GM23338 (cell line): ENCODE measurements around the gene LIN54. TPM values are rescaled to one million over a fixed set of nuclear protein-coding genes. Genes with fewer than 3 reads are reported as not detected.
A peak's percentile ranks its signal among the peaks of the same experiment; 100 is the strongest.

Source experiments
- ATAC-seq: fragments of 200-7000 bp; cut with Tn5 transposase; 3 replicates; pipeline ENCODE4 v1.9.1; 2020
- DNase-seq: peaks from one replicate; pipeline ENCODE4 v3.0.0-alpha.2; 2015; ENCODE audit warnings: low spot score
- H2AFZ ChIP-seq: fragments of 200-600 bp; sonication (generic); 2 replicates; pipeline ENCODE4 v1.8.0; 2016; ENCODE audit warnings: antibody characterized with exemption, mild to moderate bottlenecking, moderate library complexity
- H3F3A ChIP-seq: fragments of 200-600 bp; sonication (generic); replicated peaks from 2 replicates; pipeline ENCODE4 v1.8.0; 2017; ENCODE audit warnings: antibody characterized with exemption, mixed run types, low read depth
- H3K27ac ChIP-seq: fragments of 200-600 bp; sonication (generic); 2 replicates; pipeline ENCODE4 v1.6.1; 2016; ENCODE audit warnings: low read depth
- H3K27me3 ChIP-seq: fragments of 200-600 bp; sonication (generic); 2 replicates; pipeline ENCODE4 v1.8.0; 2016; ENCODE audit warnings: mild to moderate bottlenecking, mixed run types, moderate library complexity; ENCODE audit not compliant: insufficient read depth
- H3K36me3 ChIP-seq: fragments of 200-600 bp; sonication (generic); 2 replicates; pipeline ENCODE4 v1.8.0; 2016; ENCODE audit warnings: mild to moderate bottlenecking; ENCODE audit not compliant: insufficient read depth
- H3K4me1 ChIP-seq: fragments of 200-600 bp; sonication (generic); 2 replicates; pipeline ENCODE4 v1.8.0; 2016; ENCODE audit warnings: mild to moderate bottlenecking, moderate library complexity; ENCODE audit not compliant: insufficient read depth
- H3K4me2 ChIP-seq: fragments of 200-600 bp; sonication (generic); 2 replicates; pipeline ENCODE4 v1.7.1; 2017; ENCODE audit warnings: mixed run types
- H3K4me3 ChIP-seq: fragments of 200-600 bp; sonication (generic); 2 replicates; pipeline ENCODE4 v1.6.1; 2016; ENCODE audit warnings: mixed run types
- H3K79me2 ChIP-seq: fragments of 200-600 bp; sonication (generic); replicated peaks from 2 replicates; pipeline ENCODE4 v1.8.0; 2017; ENCODE audit warnings: mild to moderate bottlenecking; ENCODE audit not compliant: insufficient read depth
- H3K9me2 ChIP-seq: fragments of 200-600 bp; sonication (generic); 2 replicates; pipeline ENCODE4 v1.8.0; 2017; ENCODE audit not compliant: insufficient read depth
- H4K20me1 ChIP-seq: fragments of 200-600 bp; sonication (generic); replicated peaks from 2 replicates; pipeline ENCODE4 v1.8.0; 2017; ENCODE audit warnings: mild to moderate bottlenecking; ENCODE audit not compliant: insufficient read depth
- H3K27ac Mint-ChIP-seq: 2 replicates; pipeline ENCODE4 v1.8.0; 2020; ENCODE audit warnings: inconsistent platforms, mild to moderate bottlenecking, moderate library complexity, mixed read lengths
- H3K27me3 Mint-ChIP-seq: 3 replicates; pipeline ENCODE4 v1.8.0; 2022; ENCODE audit warnings: low read depth, mild to moderate bottlenecking, moderate library complexity, mixed read lengths, inconsistent platforms; ENCODE audit not compliant: insufficient read depth, poor library complexity
- H3K36me3 Mint-ChIP-seq: 3 replicates; pipeline ENCODE4 v1.8.0; 2021; ENCODE audit warnings: low read depth, mild to moderate bottlenecking, inconsistent platforms, moderate library complexity, mixed read lengths
- H3K4me1 Mint-ChIP-seq: 3 replicates; pipeline ENCODE4 v1.8.0; 2020; ENCODE audit warnings: mild to moderate bottlenecking, inconsistent platforms, mixed read lengths
- H3K4me3 Mint-ChIP-seq: 3 replicates; pipeline ENCODE4 v1.8.0; 2021; ENCODE audit warnings: moderate library complexity, mild to moderate bottlenecking, inconsistent platforms, mixed read lengths
- H3K9me3 Mint-ChIP-seq: 3 replicates; pipeline ENCODE4 v1.8.0; 2020; ENCODE audit warnings: moderate library complexity, mild to moderate bottlenecking, inconsistent platforms, mixed read lengths
- CREB1 ChIP-seq: fragments of 250-450 bp; sonication (Bioruptor Pico); IDR thresholded peaks from 2 replicates; pipeline ENCODE4 v1.5.0; 2020; ENCODE audit warnings: low read depth, mild to moderate bottlenecking, moderate library complexity
- ETS1 ChIP-seq: IDR thresholded peaks from 2 replicates; pipeline ENCODE4 v1.6.1; 2016; ENCODE audit warnings: antibody characterized with exemption
- EZH2 ChIP-seq: fragments of 200-600 bp; sonication (generic); IDR thresholded peaks from one replicate; pipeline ENCODE4 v1.8.0; 2017; ENCODE audit warnings: antibody characterized with exemption, mild to moderate bottlenecking, low read depth; ENCODE audit not compliant: unreplicated experiment
- EZH2phosphoT487 ChIP-seq: fragments of 200-600 bp; sonication (generic); IDR thresholded peaks from one replicate; pipeline ENCODE4 v1.8.1; 2018; ENCODE audit warnings: antibody characterized with exemption; ENCODE audit not compliant: unreplicated experiment
- JUNB ChIP-seq: IDR thresholded peaks from one replicate; pipeline ENCODE4 v1.6.1; 2016; ENCODE audit warnings: antibody characterized with exemption; ENCODE audit not compliant: unreplicated experiment
- NANOG ChIP-seq: IDR thresholded peaks from 2 replicates; pipeline ENCODE4 v1.6.1; 2016; ENCODE audit warnings: antibody characterized with exemption, borderline replicate concordance
- POLR2AphosphoS5 ChIP-seq: IDR thresholded peaks from 2 replicates; pipeline ENCODE4 v1.6.1; 2016; ENCODE audit warnings: antibody characterized with exemption, low read depth
- STAT1 ChIP-seq: IDR thresholded peaks from one replicate; pipeline ENCODE4 v1.6.1; 2016; ENCODE audit warnings: antibody characterized with exemption; ENCODE audit not compliant: unreplicated experiment
- ZNF114 ChIP-seq: fragments of 250-450 bp; sonication (Bioruptor Pico); IDR thresholded peaks from 2 replicates; pipeline ENCODE4 v1.5.0; 2020; ENCODE audit warnings: mild to moderate bottlenecking, moderate library complexity
- ZNF331 ChIP-seq: fragments of 250-450 bp; sonication (Bioruptor Pico); IDR thresholded peaks from 2 replicates; pipeline ENCODE4 v1.5.0; 2020; ENCODE audit warnings: low read depth, mild to moderate bottlenecking, moderate library complexity
- polyA plus RNA-seq: library from polyadenylated mRNA; unstranded; fragments of >200 nt; fragmentation: Nextera tagmentation; extraction: Ambion mirVana; gene quantifications from 2 replicates; pipeline ENCODE4 v1.2.1, GENCODE V29; 2016
- total RNA-seq: library from RNA; depleted of rRNA; stranded (reverse); fragments of >200 nt; shearing (Covaris generic); gene quantifications from 2 replicates; pipeline ENCODE4 v1.2.3, GENCODE V29; 2014
- TF ChIP-seq, protein P1 (sequence below): fragments of 250-450 bp; sonication (Bioruptor Pico); IDR thresholded peaks from 2 replicates; pipeline ENCODE4 v1.5.0; 2020; ENCODE audit warnings: mild to moderate bottlenecking, moderate library complexity
- TF ChIP-seq, protein P2 (sequence below): IDR thresholded peaks from one replicate; pipeline ENCODE4 v1.6.1; 2018; ENCODE audit warnings: antibody characterized with exemption; ENCODE audit not compliant: unreplicated experiment

Gene LIN54
- total and polyA plus RNA-seq, 2 experiments from 2014 or later: 4.0 to 11.2 TPM

DNA sequence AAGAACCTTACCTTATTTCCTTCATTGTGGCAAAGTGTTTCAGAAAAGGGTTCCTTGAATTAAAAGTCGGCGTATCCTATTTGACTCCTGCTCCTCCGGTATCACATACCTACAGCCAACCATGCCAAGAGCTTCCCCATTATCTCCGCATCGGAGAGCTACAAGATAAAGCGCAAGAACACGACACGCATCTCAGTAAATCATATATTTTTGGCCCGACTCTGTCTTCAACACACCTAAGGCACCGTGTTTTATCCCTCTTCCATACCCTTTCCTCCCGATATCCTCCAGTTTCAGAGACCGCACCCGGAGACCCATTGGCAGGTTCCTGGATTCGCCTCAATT is 110.6 kb downstream of the LIN54 start:
- H2AFZ ChIP-seq: peak overlapping the region; percentile 79; the same call in 1 of the 2 replicates
- DNase-seq: peak; percentile 46
- no peak overlapping the region for H3K27ac Mint-ChIP-seq

More for the DNA sequence above, 110.6 kb downstream of the LIN54 start:
- peaks cover 30% of the 10 kb centered on the region for H3K36me3 ChIP-seq
- ATAC-seq: peak; percentile 20
- no peaks in the 10 kb centered on the region for H3K9me3 Mint-ChIP-seq
- H3K4me1 Mint-ChIP-seq: peaks cover 8% of the 10 kb centered on the region
- peaks cover 79% of the 10 kb centered on the region for H3K79me2 ChIP-seq
- no peaks in the 10 kb centered on the region for H3K9me2 ChIP-seq
- 0 out of 2 replicates have a peak, but pooled peaks cover 4% of the 10 kb centered on the region for H3K4me1 ChIP-seq
- H3K4me3 Mint-ChIP-seq: no peak overlapping the region
- peaks cover 30% of the 10 kb centered on the region for H4K20me1 ChIP-seq
- peaks cover 9% of the 10 kb centered on the region for H3F3A ChIP-seq
- peaks cover 21% of the 10 kb centered on the region for H3K36me3 Mint-ChIP-seq
- H3K4me3 ChIP-seq: peak overlapping the region; percentile 86
- peak overlapping the region; percentile 93 for H3K4me2 ChIP-seq
- no peaks in the 10 kb centered on the region for H3K27me3 ChIP-seq
- TF ChIP-seq NANOG (no peak), STAT1 (no peak), JUNB (no peak), ETS1 (no peak), EZH2phosphoT487 (no peak), ZNF114 (no peak), ZNF331 (CRISPR knock-in tag) (no peak), CREB1 (CRISPR knock-in tag) (no peak), POLR2AphosphoS5 (no peak), EZH2 (no peak)
- TF ChIP-seq, protein P1, sequence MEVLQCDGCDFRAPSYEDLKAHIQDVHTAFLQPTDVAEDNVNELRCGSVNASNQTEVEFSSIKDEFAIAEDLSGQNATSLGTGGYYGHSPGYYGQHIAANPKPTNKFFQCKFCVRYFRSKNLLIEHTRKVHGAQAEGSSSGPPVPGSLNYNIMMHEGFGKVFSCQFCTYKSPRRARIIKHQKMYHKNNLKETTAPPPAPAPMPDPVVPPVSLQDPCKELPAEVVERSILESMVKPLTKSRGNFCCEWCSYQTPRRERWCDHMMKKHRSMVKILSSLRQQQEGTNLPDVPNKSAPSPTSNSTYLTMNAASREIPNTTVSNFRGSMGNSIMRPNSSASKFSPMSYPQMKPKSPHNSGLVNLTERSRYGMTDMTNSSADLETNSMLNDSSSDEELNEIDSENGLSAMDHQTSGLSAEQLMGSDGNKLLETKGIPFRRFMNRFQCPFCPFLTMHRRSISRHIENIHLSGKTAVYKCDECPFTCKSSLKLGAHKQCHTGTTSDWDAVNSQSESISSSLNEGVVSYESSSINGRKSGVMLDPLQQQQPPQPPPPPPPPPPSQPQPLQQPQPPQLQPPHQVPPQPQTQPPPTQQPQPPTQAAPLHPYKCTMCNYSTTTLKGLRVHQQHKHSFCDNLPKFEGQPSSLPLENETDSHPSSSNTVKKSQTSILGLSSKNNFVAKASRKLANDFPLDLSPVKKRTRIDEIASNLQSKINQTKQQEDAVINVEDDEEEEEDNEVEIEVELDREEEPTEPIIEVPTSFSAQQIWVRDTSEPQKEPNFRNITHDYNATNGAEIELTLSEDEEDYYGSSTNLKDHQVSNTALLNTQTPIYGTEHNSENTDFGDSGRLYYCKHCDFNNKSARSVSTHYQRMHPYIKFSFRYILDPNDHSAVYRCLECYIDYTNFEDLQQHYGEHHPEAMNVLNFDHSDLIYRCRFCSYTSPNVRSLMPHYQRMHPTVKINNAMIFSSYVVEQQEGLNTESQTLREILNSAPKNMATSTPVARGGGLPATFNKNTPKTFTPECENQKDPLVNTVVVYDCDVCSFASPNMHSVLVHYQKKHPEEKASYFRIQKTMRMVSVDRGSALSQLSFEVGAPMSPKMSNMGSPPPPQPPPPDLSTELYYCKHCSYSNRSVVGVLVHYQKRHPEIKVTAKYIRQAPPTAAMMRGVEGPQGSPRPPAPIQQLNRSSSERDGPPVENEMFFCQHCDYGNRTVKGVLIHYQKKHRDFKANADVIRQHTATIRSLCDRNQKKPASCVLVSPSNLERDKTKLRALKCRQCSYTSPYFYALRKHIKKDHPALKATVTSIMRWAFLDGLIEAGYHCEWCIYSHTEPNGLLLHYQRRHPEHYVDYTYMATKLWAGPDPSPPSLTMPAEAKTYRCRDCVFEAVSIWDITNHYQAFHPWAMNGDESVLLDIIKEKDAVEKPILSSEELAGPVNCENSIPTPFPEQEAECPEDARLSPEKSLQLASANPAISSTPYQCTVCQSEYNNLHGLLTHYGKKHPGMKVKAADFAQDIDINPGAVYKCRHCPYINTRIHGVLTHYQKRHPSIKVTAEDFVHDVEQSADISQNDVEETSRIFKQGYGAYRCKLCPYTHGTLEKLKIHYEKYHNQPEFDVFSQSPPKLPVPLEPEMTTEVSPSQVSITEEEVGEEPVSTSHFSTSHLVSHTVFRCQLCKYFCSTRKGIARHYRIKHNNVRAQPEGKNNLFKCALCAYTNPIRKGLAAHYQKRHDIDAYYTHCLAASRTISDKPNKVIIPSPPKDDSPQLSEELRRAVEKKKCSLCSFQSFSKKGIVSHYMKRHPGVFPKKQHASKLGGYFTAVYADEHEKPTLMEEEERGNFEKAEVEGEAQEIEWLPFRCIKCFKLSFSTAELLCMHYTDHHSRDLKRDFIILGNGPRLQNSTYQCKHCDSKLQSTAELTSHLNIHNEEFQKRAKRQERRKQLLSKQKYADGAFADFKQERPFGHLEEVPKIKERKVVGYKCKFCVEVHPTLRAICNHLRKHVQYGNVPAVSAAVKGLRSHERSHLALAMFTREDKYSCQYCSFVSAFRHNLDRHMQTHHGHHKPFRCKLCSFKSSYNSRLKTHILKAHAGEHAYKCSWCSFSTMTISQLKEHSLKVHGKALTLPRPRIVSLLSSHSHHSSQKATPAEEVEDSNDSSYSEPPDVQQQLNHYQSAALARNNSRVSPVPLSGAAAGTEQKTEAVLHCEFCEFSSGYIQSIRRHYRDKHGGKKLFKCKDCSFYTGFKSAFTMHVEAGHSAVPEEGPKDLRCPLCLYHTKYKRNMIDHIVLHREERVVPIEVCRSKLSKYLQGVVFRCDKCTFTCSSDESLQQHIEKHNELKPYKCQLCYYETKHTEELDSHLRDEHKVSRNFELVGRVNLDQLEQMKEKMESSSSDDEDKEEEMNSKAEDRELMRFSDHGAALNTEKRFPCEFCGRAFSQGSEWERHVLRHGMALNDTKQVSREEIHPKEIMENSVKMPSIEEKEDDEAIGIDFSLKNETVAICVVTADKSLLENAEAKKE: no peak
- TF ChIP-seq, protein P2, sequence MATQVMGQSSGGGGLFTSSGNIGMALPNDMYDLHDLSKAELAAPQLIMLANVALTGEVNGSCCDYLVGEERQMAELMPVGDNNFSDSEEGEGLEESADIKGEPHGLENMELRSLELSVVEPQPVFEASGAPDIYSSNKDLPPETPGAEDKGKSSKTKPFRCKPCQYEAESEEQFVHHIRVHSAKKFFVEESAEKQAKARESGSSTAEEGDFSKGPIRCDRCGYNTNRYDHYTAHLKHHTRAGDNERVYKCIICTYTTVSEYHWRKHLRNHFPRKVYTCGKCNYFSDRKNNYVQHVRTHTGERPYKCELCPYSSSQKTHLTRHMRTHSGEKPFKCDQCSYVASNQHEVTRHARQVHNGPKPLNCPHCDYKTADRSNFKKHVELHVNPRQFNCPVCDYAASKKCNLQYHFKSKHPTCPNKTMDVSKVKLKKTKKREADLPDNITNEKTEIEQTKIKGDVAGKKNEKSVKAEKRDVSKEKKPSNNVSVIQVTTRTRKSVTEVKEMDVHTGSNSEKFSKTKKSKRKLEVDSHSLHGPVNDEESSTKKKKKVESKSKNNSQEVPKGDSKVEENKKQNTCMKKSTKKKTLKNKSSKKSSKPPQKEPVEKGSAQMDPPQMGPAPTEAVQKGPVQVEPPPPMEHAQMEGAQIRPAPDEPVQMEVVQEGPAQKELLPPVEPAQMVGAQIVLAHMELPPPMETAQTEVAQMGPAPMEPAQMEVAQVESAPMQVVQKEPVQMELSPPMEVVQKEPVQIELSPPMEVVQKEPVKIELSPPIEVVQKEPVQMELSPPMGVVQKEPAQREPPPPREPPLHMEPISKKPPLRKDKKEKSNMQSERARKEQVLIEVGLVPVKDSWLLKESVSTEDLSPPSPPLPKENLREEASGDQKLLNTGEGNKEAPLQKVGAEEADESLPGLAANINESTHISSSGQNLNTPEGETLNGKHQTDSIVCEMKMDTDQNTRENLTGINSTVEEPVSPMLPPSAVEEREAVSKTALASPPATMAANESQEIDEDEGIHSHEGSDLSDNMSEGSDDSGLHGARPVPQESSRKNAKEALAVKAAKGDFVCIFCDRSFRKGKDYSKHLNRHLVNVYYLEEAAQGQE: no peak
- peak overlapping the region; percentile 98 for H3K27ac ChIP-seq
- peaks cover 2% of the 10 kb centered on the region for H3K27me3 Mint-ChIP-seq
